IPS-20b (cell line): Measurements from ENCODE around the gene DOK3.

Experiments used
- H3K27ac ChIP-seq: one replicate; pipeline ENCODE4 v1.5.1; 2013; ENCODE audit warnings: low read length
- H3K27me3 ChIP-seq: 2 replicates; pipeline ENCODE4 v1.6.1; 2013; ENCODE audit warnings: mild to moderate bottlenecking, low read length, inconsistent platforms; ENCODE audit not compliant: insufficient read depth
- H3K36me3 ChIP-seq: 2 replicates; pipeline ENCODE4 v1.6.1; 2013; ENCODE audit warnings: low read depth, mild to moderate bottlenecking, inconsistent platforms, low read length, moderate library complexity; ENCODE audit not compliant: insufficient read depth
- H3K4me1 ChIP-seq: 2 replicates; pipeline ENCODE4 v1.6.1; 2013; ENCODE audit warnings: mild to moderate bottlenecking, control low read depth, inconsistent platforms, low read length, moderate library complexity; ENCODE audit not compliant: insufficient read depth
- H3K4me3 ChIP-seq: 2 replicates; pipeline ENCODE4 v1.5.1; 2013; ENCODE audit warnings: mild to moderate bottlenecking, low read length, inconsistent platforms
- H3K9ac ChIP-seq: 2 replicates; pipeline ENCODE4 v1.6.1; 2013; ENCODE audit warnings: low read depth, mild to moderate bottlenecking, inconsistent platforms, low read length, moderate library complexity
- H3K9me3 ChIP-seq: 2 replicates; pipeline ENCODE4 v1.6.1; 2013; ENCODE audit warnings: mild to moderate bottlenecking, low read depth, low read length, inconsistent platforms; ENCODE audit not compliant: insufficient read depth

DOK3 gene, protein sequence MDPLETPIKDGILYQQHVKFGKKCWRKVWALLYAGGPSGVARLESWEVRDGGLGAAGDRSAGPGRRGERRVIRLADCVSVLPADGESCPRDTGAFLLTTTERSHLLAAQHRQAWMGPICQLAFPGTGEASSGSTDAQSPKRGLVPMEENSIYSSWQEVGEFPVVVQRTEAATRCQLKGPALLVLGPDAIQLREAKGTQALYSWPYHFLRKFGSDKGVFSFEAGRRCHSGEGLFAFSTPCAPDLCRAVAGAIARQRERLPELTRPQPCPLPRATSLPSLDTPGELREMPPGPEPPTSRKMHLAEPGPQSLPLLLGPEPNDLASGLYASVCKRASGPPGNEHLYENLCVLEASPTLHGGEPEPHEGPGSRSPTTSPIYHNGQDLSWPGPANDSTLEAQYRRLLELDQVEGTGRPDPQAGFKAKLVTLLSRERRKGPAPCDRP

DNA sequence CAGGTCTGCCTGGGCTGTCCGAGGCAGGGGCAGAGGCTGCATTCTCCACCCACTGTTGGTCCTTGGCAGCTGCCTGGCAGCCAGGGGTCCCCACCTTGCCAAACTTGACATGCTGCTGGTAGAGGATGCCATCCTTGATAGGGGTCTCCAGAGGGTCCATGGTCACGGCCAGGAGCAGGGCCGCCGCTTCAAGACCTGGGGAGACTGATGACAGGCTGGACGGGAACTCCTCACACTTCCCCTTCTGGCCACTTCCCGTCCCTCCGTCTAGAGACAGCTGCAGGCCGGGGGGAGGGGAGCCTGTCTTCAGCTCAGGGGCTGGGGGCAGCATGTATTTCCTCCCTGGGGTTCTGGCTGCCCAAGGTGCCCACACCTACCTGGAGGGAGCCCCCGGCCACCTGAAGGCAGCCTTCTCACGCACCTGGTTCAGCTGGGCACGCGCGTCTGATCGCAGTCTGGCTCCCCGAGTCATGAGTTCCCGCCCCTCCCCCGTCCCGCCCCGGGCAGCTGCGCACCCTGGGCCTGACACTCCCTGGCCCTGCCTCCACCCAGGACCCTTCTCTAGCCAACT is at the start of gene DOK3:
Gene DOK3, minus strand, starts transcription at position 446 of the 571 bp plus-strand sequence. Its CDS starts 286 bp downstream, at position 160.
- peaks cover 43% of the 10 kb centered on the region for H3K36me3 ChIP-seq
- no peak within 1 kb of the TSS for H3K27ac ChIP-seq

DNA sequence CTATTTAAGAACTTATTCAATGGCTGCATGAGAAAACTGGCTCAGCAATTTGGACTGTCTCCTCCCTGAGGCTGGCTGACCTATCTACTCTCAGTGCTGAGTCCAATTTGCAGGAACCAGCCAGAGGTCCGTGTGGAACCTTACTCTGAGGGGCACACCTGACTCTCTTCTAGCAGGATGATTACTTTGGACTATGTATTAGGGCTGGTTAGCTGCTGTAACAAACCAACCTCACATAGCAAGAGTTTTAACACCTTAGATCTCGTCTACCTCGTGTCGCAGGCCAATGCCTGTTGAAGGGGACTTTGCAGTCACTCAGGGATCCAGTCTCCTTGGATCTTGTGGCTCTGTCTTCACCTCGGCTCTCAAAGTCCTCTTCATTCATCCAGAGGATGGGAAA is 48.2 kb upstream of the DOK3 start:
- Histone ChIP-seq H3K9ac (no peak overlapping the region), H3K27ac (no peak overlapping the region), H3K36me3 (peaks cover under 1% of the 10 kb centered on the region; the same call in 1 of the 2 replicates), H3K27me3 (no peaks in the 10 kb centered on the region), H3K4me1 (peaks cover 6% of the 10 kb centered on the region; the same call in 1 of the 2 replicates), H3K4me3 (no peak overlapping the region), H3K9me3 (peaks cover 8% of the 10 kb centered on the region)

More for the DNA sequence above, at the start of gene DOK3:
- no peak within 1 kb of the TSS for H3K9ac ChIP-seq
- no peaks in the 10 kb centered on the region for H3K27me3 ChIP-seq
- no peak within 1 kb of the TSS for H3K4me3 ChIP-seq
- peaks cover 5% of the 10 kb centered on the region; the same call in 1 of the 2 replicates for H3K4me1 ChIP-seq
- H3K9me3 ChIP-seq = no peaks in the 10 kb centered on the region

DNA sequence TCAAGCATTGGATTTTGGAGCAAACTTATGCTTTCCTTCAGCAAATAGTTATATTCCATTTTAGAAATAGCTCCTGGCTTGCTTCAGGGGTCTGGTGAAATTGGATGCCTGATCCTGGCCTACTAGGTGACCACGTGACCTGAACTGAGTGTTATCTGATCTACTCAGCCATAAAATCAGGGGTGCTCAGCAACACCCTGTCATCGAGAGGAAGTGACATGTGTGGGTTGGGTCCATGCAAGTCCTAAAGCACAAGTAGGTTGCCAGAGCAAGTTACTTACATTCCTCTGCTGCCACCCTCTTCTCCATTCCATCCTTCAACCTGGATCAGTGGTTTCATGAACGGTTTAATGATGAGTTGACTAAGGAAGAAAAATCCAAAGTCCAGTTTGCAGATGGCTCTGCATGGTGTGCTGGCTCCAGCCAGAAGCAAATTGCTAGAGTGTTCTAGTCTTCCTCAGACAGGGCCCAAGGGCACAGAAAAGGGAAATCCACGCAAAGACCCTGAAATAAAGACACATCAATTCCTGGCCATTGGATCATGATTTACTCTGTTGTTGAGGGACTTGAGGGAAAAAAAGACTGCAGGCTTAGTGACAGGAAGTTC is 47.5 kb upstream of the DOK3 start:
- H3K9me3 ChIP-seq = peaks cover 7% of the 10 kb centered on the region
- H3K9ac ChIP-seq = no peak overlapping the region
- H3K36me3 ChIP-seq = peaks cover 7% of the 10 kb centered on the region
- H3K4me1 ChIP-seq = peaks cover 7% of the 10 kb centered on the region; the same call in 1 of the 2 replicates
- H3K27ac ChIP-seq = no peak overlapping the region
- H3K27me3 ChIP-seq = no peaks in the 10 kb centered on the region
- H3K4me3 ChIP-seq = no peak overlapping the region

DNA sequence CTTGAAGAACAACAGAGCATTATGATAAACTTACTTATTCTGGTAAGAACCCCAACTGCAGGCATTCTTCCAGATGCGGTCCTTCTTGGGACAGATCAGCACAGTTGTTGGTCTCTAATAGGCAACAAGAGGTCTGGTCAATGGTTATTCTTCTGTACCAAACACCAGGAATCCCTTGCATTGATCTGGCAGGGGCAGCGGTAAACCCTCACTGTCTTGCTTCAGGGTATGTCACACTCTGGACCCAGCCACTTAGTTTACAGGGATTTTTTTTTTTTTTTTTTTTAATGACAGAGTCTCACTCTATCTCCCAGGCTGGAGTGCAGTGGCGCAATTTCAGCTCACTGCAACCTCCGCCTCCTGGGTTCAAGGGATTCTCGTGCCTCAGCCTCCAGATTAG is 46.0 kb upstream of the DOK3 start:
- no peak overlapping the region for H3K4me3 ChIP-seq
- no peak overlapping the region for H3K27ac ChIP-seq
- peaks cover 7% of the 10 kb centered on the region; the same call in 1 of the 2 replicates for H3K4me1 ChIP-seq
- H3K9ac ChIP-seq = no peak overlapping the region
- H3K9me3 ChIP-seq = no peaks in the 10 kb centered on the region
- H3K27me3 ChIP-seq = no peaks in the 10 kb centered on the region
- peaks cover 22% of the 10 kb centered on the region for H3K36me3 ChIP-seq

DNA sequence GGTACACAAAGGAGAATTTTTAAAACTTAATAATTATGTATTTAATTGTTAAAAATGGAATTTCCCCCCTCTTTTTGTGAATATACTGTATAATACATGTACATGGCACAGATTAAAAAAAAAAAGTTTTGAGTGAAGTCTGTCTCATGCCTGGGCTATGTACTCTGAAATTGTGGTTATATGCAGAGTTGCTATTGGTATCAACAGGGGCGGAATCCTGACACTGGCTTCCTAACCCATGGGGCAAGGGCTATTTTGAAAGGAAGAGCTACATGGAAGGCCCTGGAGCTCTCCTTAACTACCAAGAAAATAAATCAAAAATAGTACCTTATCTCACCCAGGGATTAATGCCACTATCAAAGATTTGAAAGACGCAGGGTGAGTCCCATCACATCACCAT is 45.6 kb upstream of the DOK3 start:
- Histone ChIP-seq H3K9ac (no peak overlapping the region), H3K9me3 (no peaks in the 10 kb centered on the region), H3K27ac (no peak overlapping the region), H3K36me3 (peaks cover 26% of the 10 kb centered on the region), H3K27me3 (no peaks in the 10 kb centered on the region), H3K4me1 (peaks cover 7% of the 10 kb centered on the region; the same call in 1 of the 2 replicates), H3K4me3 (0 out of 2 replicates have a peak overlapping the region, but pooled peaks have one; percentile 61)

DNA sequence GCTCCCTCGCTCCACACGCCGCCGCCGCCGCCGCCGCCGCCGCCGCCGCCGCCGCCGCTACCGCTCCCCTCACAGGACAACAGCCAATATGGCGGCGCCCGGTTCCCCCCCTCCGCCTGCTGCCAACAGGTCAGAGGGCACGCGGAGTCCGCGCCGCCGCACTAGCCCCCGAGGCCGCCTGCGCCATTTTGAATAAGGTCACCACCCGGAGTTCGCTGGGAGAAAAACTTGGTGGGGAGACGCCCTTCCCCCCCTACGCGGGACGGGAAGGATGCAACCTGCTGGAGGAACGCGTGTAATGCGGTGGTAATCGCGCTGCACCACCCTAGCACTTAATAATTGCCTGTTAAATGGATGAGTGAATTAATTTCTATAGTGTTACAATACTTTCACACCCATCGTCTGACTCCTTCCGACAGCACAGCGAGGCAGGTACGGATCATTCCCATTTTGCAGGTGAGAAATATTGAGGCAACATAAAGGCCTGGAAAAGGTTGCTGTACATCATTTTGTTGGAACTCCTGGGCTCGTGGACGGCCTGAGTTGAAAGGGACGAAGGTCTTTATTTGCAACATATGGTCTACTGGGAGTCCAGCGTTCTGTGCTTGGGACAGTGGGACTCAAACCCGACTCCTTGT is 45.0 kb upstream of the DOK3 start, which contains the start of gene FAM193B:
Gene FAM193B, minus strand, starts transcription at position 90 of the 638 bp plus-strand sequence. CDS start 105 bp downstream, outside the sequence.
- Histone ChIP-seq H3K27me3 (no peaks in the 10 kb centered on the region), H3K9me3 (no peaks in the 10 kb centered on the region), H3K36me3 (peaks cover 31% of the 10 kb centered on the region), H3K4me1 (peaks cover 7% of the 10 kb centered on the region; the same call in 1 of the 2 replicates), H3K9ac (peak within 1 kb of the TSS; percentile 77), H3K4me3 (peak within 1 kb of the TSS; percentile 75), H3K27ac (no peak within 1 kb of the TSS)

DNA sequence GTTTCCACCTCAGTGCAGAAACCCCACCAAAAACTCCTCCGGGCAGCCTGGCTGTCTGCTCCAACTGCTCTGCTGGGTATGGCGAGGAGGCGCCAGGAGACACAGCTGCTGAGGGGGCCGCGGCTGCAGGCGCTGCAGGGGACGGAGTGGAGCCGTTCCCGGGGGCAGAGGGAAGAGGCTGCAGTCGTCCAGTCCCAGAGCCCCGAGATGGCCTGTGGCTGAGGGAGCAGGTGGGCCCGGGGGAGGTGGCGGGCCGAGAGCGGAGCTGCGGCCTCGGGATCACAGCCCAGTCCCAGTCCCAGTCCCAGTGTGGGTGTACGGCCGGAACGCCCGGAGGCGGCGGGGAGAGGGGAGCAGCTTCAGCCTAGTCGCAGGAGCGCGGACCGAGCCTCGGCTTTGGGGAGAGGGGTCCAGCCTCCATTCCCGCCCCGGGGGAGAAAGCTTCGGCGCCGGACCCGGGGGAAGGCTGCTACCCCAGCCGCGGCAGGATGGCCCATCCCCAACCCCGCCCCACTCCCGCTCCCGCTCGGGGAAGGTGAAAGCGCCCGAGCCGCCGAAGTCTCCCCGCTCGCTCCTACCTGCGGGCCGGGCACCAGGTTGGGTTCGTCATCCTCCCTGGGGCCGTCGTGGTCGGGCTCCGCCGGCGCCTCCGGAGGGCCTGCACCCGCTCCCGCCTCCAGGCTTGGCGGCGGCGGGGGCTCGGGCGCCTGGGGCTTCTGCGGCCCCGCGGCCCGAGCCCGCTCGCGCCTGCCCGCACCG is 44.2 kb upstream of the DOK3 start:
- Histone ChIP-seq H3K27me3 (no peaks in the 10 kb centered on the region), H3K4me1 (peaks cover 7% of the 10 kb centered on the region; the same call in 1 of the 2 replicates), H3K36me3 (peaks cover 31% of the 10 kb centered on the region), H3K9me3 (no peaks in the 10 kb centered on the region), H3K4me3 (peak overlapping the region; percentile 75), H3K27ac (no peak overlapping the region), H3K9ac (peak overlapping the region; percentile 77)

DNA sequence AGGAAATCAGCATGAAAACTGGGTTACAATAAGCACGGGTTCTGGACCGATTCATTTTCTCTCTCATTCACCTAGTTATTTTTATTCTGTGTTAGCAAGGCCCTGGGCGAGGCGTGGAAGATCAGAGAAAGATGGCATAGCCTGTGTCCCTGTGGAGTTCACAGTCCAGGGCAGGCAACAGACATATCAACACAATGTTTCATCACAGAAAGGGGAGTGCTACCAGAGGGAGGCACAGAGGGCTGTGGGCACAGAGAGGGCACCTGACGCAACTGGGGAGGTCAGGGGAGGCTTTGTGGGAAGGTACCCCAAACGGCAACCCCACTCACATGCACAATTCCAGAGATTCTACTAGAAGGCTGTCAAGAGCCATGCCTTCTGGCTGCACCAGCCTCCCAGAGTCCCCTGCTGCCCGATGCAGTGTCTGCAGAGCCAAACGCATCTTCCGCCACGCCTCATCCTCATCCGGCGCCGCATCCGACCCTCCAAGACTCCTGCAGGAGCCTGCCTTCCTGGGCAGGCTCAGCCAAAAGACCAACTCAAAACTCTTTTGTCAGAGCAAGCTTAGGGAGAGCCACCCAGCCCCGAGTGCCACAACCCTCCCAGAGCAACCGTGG is 43.3 kb upstream of the DOK3 start:
- peak overlapping the region; percentile 75 for H3K4me3 ChIP-seq
- peaks cover 31% of the 10 kb centered on the region for H3K36me3 ChIP-seq
- peaks cover 7% of the 10 kb centered on the region; the same call in 1 of the 2 replicates for H3K4me1 ChIP-seq
- no peaks in the 10 kb centered on the region for H3K9me3 ChIP-seq
- H3K9ac ChIP-seq = peak overlapping the region; percentile 77
- H3K27me3 ChIP-seq = no peaks in the 10 kb centered on the region
- H3K27ac ChIP-seq = no peak overlapping the region

DNA sequence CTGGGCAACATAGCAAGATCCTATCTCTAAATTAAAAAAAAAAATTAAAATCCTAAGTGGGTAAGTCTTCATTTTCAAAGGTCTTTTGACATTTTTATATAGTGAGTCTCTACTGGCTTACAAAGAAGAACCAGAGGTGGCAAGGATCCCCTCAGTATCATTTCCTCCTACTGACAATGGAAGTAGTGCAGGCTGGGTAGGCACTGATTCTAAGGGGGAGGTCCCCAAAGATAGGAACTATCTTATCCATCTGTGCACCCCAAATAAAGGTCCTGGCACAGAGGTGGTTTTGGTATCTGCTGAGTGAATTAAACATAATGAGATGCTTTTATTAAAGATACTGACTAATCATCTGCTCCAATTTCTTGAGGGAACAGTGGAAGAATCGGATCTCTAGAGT is 40.5 kb upstream of the DOK3 start:
- Histone ChIP-seq H3K36me3 (peaks cover 31% of the 10 kb centered on the region), H3K9ac (no peak overlapping the region), H3K9me3 (no peaks in the 10 kb centered on the region), H3K4me3 (no peak overlapping the region), H3K27me3 (no peaks in the 10 kb centered on the region), H3K4me1 (peaks cover 11% of the 10 kb centered on the region; the same call in 1 of the 2 replicates), H3K27ac (no peak overlapping the region)

DNA sequence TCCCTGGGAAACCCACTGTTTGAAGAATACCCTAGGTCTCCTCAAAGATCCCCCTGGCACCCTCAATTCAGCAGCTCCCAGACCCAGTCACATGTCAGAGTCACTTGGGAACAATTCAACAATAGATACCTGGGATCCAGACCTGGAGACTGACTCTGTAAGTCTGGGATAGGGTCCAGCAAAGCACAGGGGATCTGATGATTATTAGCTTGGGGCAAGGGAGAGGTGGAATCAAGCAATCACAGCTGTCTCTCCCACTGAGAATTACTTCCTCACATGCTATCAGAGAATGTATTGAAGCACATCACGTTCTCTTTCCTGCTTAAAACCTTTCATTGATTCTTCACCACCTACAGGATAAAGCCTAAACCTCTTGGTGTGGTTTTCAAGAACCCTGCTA is 38.9 kb upstream of the DOK3 start:
- no peak overlapping the region for H3K4me3 ChIP-seq
- H3K9me3 ChIP-seq = no peaks in the 10 kb centered on the region
- H3K36me3 ChIP-seq = peaks cover 31% of the 10 kb centered on the region
- peak overlapping the region; percentile 2; the same call in 1 of the 2 replicates for H3K9ac ChIP-seq
- no peaks in the 10 kb centered on the region for H3K27me3 ChIP-seq
- peaks cover 11% of the 10 kb centered on the region; the same call in 1 of the 2 replicates for H3K4me1 ChIP-seq
- no peak overlapping the region for H3K27ac ChIP-seq
